Stimulated activated CD8-positive, alpha-beta memory T cell treated with anti-CD3 and anti-CD28 coated beads, Interleukin-7, amount 100 ng/mL, for 4 hours (primary cell): ENCODE measurements around the gene CCDC28A.

Experiments used
- DNase-seq, 2 donors: peaks; one replicate each; pipeline ENCODE4 v3.0.0-alpha.2; 2020; ENCODE audit warnings: low read depth in 2 of 2

The CCDC28A gene

GRCh38 chr6:138795809-138796603, 22.4 kb downstream of the CCDC28A start, which contains the start of gene ECT2L:
ECT2L (plus strand) TSS chr6:138796087; CDS start chr6:138813275, 17,188 bp downstream.
- no peak for DNase-seq

- DNase-seq: no peak
Measured at GRCh38 chr6:138796771-138797170, 23.2 kb downstream of the CCDC28A start.

GRCh38 chr6:138797806-138798446, 24.4 kb downstream of the CCDC28A start:
- no peak for DNase-seq

GRCh38 chr6:138800377-138801150, 27.0 kb downstream of the CCDC28A start:
- DNase-seq: no peak

- no peak for DNase-seq
Measured at GRCh38 chr6:138803331-138803730, 29.8 kb downstream of the CCDC28A start.

- DNase-seq: no peak
Measured at GRCh38 chr6:138803861-138804260, 30.3 kb downstream of the CCDC28A start.

- no peak for DNase-seq
Measured at GRCh38 chr6:138805016-138805765, 31.6 kb downstream of the CCDC28A start.

- no peak for DNase-seq
Measured at GRCh38 chr6:138806889-138807288, 33.3 kb downstream of the CCDC28A start.

GRCh38 chr6:138809677-138810076, 36.1 kb downstream of the CCDC28A start:
- no peak for DNase-seq

- DNase-seq: no peak
Measured at GRCh38 chr6:138811866-138812265, 38.3 kb downstream of the CCDC28A start.

GRCh38 chr6:138814179-138814834, 40.7 kb downstream of the CCDC28A start:
- no peak for DNase-seq

- DNase-seq: no peak
Measured at GRCh38 chr6:138815221-138815620, 41.7 kb downstream of the CCDC28A start.

- no peak for DNase-seq
Measured at GRCh38 chr6:138815797-138816528, 42.4 kb downstream of the CCDC28A start.

- DNase-seq: no peak
Measured at GRCh38 chr6:138817799-138818198, 44.2 kb downstream of the CCDC28A start.

- no peak for DNase-seq
Measured at GRCh38 chr6:138818496-138819194, 45.1 kb downstream of the CCDC28A start.

GRCh38 chr6:138821519-138821918, 48.0 kb downstream of the CCDC28A start:
- DNase-seq: no peak

- DNase-seq: no peak
Measured at GRCh38 chr6:138824482-138825144, 51.0 kb downstream of the CCDC28A start.

GRCh38 chr6:138830248-138830647, 56.7 kb downstream of the CCDC28A start:
- DNase-seq: no peak

GRCh38 chr6:138832182-138832581, 58.6 kb downstream of the CCDC28A start:
- no peak for DNase-seq
